IMR-90 (cell line): ENCODE data around the gene AKAP8L. TPM values are rescaled to one million over a fixed set of nuclear protein-coding genes. Genes with fewer than 3 reads are reported as not detected.

Experiments
- ATAC-seq: fragments of 200-7000 bp; cut with Tn5 transposase; 2 replicates; pipeline ENCODE4 v1.9.1; 2020; ENCODE audit warnings: low read depth, mild to moderate bottlenecking, moderate library complexity
- BruUV-seq: library from RNA; stranded (reverse); fragments of 400-500 nt; replicated peaks from 2 replicates; lab custom pipeline; 2021; lab: Mats Ljungman, UMichigan
- CTCF ChIA-PET: fragments of 300-600 bp; formaldehyde crosslinking; extraction: SDS; loops from one replicate; lab custom pipeline; 2021; ENCODE audit warnings: antibody characterized with exemption; lab: Yijun Ruan, JAX
- POLR2A ChIA-PET: fragments of 300-600 bp; sonication (Branson Sonifier 250); formaldehyde crosslinking; loops from one replicate; lab custom pipeline; 2022; ENCODE audit warnings: antibody characterized with exemption; ENCODE audit not compliant: unreplicated experiment; lab: Charles Lee
- DNase-seq: peaks from one replicate; pipeline ENCODE4 v3.0.0; 2013
- H2AFZ ChIP-seq: replicated peaks from 2 replicates; pipeline ENCODE3; 2013; ENCODE audit warnings: low read length, mild to moderate bottlenecking; ENCODE audit not compliant: poor library complexity
- H2AK5ac ChIP-seq: 2 replicates; pipeline ENCODE4 v1.6.1; 2013; ENCODE audit warnings: low read depth, low read length, inconsistent platforms
- H2AK9ac ChIP-seq: replicated peaks from 2 replicates; pipeline ENCODE3; 2013; ENCODE audit warnings: mild to moderate bottlenecking, low read depth, low read length, moderate library complexity; ENCODE audit not compliant: poor library complexity
- H2BK120ac ChIP-seq: 2 replicates; pipeline ENCODE4 v1.6.1; 2013; ENCODE audit warnings: low read depth, low read length, inconsistent platforms
- H2BK15ac ChIP-seq: 3 replicates; pipeline ENCODE4 v1.6.1; 2013; ENCODE audit warnings: low read depth, low read length, inconsistent platforms
- H2BK20ac ChIP-seq: 2 replicates; pipeline ENCODE4 v1.6.1; 2013; ENCODE audit warnings: low read depth, mild to moderate bottlenecking, inconsistent platforms, low read length, moderate library complexity
- H2BK5ac ChIP-seq: 2 replicates; pipeline ENCODE4 v1.6.1; 2013; ENCODE audit warnings: mild to moderate bottlenecking, low read depth, low read length, inconsistent platforms; ENCODE audit not compliant: poor library complexity, severe bottlenecking
- H3K14ac ChIP-seq: replicated peaks from 2 replicates; pipeline ENCODE4 v1.6.1; 2013; ENCODE audit warnings: low read depth, low read length, inconsistent platforms
- H3K18ac ChIP-seq: 2 replicates; pipeline ENCODE4 v1.6.1; 2013; ENCODE audit warnings: low read depth, low read length, control low read depth
- H3K23ac ChIP-seq: 2 replicates; pipeline ENCODE4 v1.6.1; 2013; ENCODE audit warnings: low read depth, low read length, inconsistent platforms
- H3K27ac ChIP-seq: 2 replicates; pipeline ENCODE4 v1.5.1; 2013; ENCODE audit warnings: mild to moderate bottlenecking, control low read depth, low read length; ENCODE audit not compliant: insufficient read depth
- H3K27me3 ChIP-seq: 2 replicates; pipeline ENCODE4 v1.6.1; 2013; ENCODE audit warnings: low read length; ENCODE audit not compliant: control insufficient read depth, insufficient read depth
- H3K36me3 ChIP-seq: 2 replicates; pipeline ENCODE4 v1.6.1; 2013; ENCODE audit warnings: low read length, mixed read lengths; ENCODE audit not compliant: control insufficient read depth, insufficient read depth
- H3K4ac ChIP-seq: 2 replicates; pipeline ENCODE4 v1.6.1; 2013; ENCODE audit warnings: low read depth, low read length, inconsistent platforms
- H3K4me1 ChIP-seq: 2 replicates; pipeline ENCODE4 v1.6.1; 2013; ENCODE audit warnings: low read length, mixed read lengths; ENCODE audit not compliant: control insufficient read depth, insufficient read depth
- H3K4me2 ChIP-seq: 2 replicates; pipeline ENCODE4 v1.6.1; 2013; ENCODE audit warnings: low read depth, mild to moderate bottlenecking, control low read depth, low read length, moderate library complexity
- H3K4me3 ChIP-seq: 2 replicates; pipeline ENCODE4 v1.5.1; 2013; ENCODE audit warnings: low read depth, mild to moderate bottlenecking, control low read depth, low read length, moderate library complexity; ENCODE audit not compliant: insufficient read depth
- H3K56ac ChIP-seq: 2 replicates; pipeline ENCODE4 v1.6.1; 2013; ENCODE audit warnings: low read length, inconsistent platforms; ENCODE audit not compliant: insufficient read depth; ENCODE audit errors: extremely low read depth
- H3K79me1 ChIP-seq, 2 experiments: 2 replicates each; pipeline ENCODE4 v1.6.1; 2013; ENCODE audit warnings: low read length in 2 of 2, inconsistent platforms in 1 of 2, low read depth in 1 of 2
- H3K9ac ChIP-seq: 2 replicates; pipeline ENCODE4 v1.6.1; 2013; ENCODE audit warnings: low read depth, low read length, control low read depth
- H3K9me1 ChIP-seq: 2 replicates; pipeline ENCODE4 v1.6.1; 2013; ENCODE audit warnings: low read length, inconsistent platforms; ENCODE audit not compliant: insufficient read depth
- H3K9me3 ChIP-seq: 2 replicates; pipeline ENCODE4 v1.6.1; 2013; ENCODE audit warnings: low read length; ENCODE audit not compliant: control insufficient read depth, insufficient read depth
- H4K20me1 ChIP-seq: 2 replicates; pipeline ENCODE4 v1.6.1; 2013; ENCODE audit warnings: low read length, inconsistent platforms; ENCODE audit not compliant: insufficient read depth
- H4K5ac ChIP-seq: 2 replicates; pipeline ENCODE4 v1.6.1; 2013; ENCODE audit warnings: mild to moderate bottlenecking, low read depth, low read length, control low read depth
- H4K8ac ChIP-seq, 2 experiments: 2 replicates each; pipeline ENCODE4 v1.6.1; 2013; ENCODE audit warnings: low read depth in 2 of 2, low read length in 2 of 2, control low read depth in 1 of 2, inconsistent platforms in 1 of 2
- H4K91ac ChIP-seq: 2 replicates; pipeline ENCODE4 v1.6.1; 2013; ENCODE audit warnings: low read depth, low read length, inconsistent platforms; ENCODE audit not compliant: insufficient read depth
- BHLHE40 ChIP-seq: fragments of 150-350 bp; IDR thresholded peaks from 2 replicates; pipeline ENCODE4 v1.6.1; 2016; ENCODE audit warnings: mild to moderate bottlenecking, low read depth, low read length
- CEBPB ChIP-seq: IDR thresholded peaks from 2 replicates; pipeline ENCODE4 v1.6.1; 2012; ENCODE audit warnings: low read depth, low read length, improper control_type of control experiment
- CHD1 ChIP-seq: IDR thresholded peaks from 2 replicates; pipeline ENCODE4 v1.6.1; 2012; ENCODE audit warnings: low read depth, low read length, improper control_type of control experiment
- FOS ChIP-seq: fragments of 150-350 bp; IDR thresholded peaks from 2 replicates; pipeline ENCODE4 v1.6.1; 2016; ENCODE audit warnings: low read depth, low read length
- MAFK ChIP-seq: IDR thresholded peaks from 2 replicates; pipeline ENCODE4 v1.6.1; 2012; ENCODE audit warnings: low read depth, low read length, improper control_type of control experiment
- MXI1 ChIP-seq: IDR thresholded peaks from 2 replicates; pipeline ENCODE4 v1.6.1; 2012; ENCODE audit warnings: low read depth, mild to moderate bottlenecking, low read length, moderate library complexity, borderline replicate concordance
- NFE2L2 ChIP-seq: fragments of 150-350 bp; IDR thresholded peaks from 2 replicates; pipeline ENCODE4 v1.6.1; 2016; ENCODE audit warnings: low read depth, mild to moderate bottlenecking, low read length
- POLR2A ChIP-seq: IDR thresholded peaks from 2 replicates; pipeline ENCODE4 v1.6.1; 2012; ENCODE audit warnings: mild to moderate bottlenecking, low read depth, low read length
- RAD21 ChIP-seq: IDR thresholded peaks from 2 replicates; pipeline ENCODE4 v1.6.1; 2012; ENCODE audit warnings: low read length, improper control_type of control experiment
- RCOR1 ChIP-seq: IDR thresholded peaks from 2 replicates; pipeline ENCODE4 v1.6.1; 2012; ENCODE audit warnings: mild to moderate bottlenecking, low read length, improper control_type of control experiment; ENCODE audit not compliant: insufficient replicate concordance
- RFX5 ChIP-seq: IDR thresholded peaks from 2 replicates; pipeline ENCODE4 v1.8.0; 2012; ENCODE audit warnings: low read depth, mild to moderate bottlenecking, low read length, moderate library complexity
- SMC3 ChIP-seq: fragments of 150-350 bp; IDR thresholded peaks from 2 replicates; pipeline ENCODE4 v1.6.1; 2016; ENCODE audit warnings: low read depth, mild to moderate bottlenecking, antibody characterized with exemption, low read length, moderate library complexity
- WGBS, 2 experiments: methylation state at CpG; one replicate each; pipeline versions ENCODE4 v1.1.5 to v1.1.7; 2013; ENCODE audit warnings: missing lambda C conversion rate in 2 of 2; ENCODE audit not compliant: insufficient read length in 1 of 2; ENCODE audit errors: extremely low coverage in 2 of 2; 5-methylcytosine and 5-hydroxymethylcytosine counted together
- dilution Hi-C: fragments of 300-500 bp; cut with HindIII; formaldehyde crosslinking; loops from one replicate; pipeline ENCODE4 v1.14.3; 2018; ENCODE audit warnings: low sequenced_read_pairs; ENCODE audit not compliant: unreplicated experiment
- in situ Hi-C: fragments of 300-500 bp; cut with MboI; formaldehyde crosslinking; loops from 3 replicates; pipeline ENCODE4 v1.14.3; 2019; ENCODE audit warnings: low sequenced_read_pairs, inconsistent platforms, mixed read lengths
- intact Hi-C: fragments of 100-400 bp; cut with micrococcal nuclease; formaldehyde crosslinking; loops from 2 replicates; pipeline ENCODE4 v1.10.0; 2022
- polyA plus RNA-seq, 3 experiments: library from polyadenylated mRNA; depleted of rRNA; stranded (reverse); fragments of >200 nt; gene quantifications; 2 replicates each; pipeline ENCODE4 v1.2.3, GENCODE V29; 2012; ENCODE audit warnings: low replicate concordance in 1 of 3
- total RNA-seq: library from RNA; depleted of rRNA; stranded (reverse); fragments of >200 nt; gene quantifications from 2 replicates; pipeline ENCODE4 v1.2.3, GENCODE V29; 2012
- TF ChIP-seq, protein P1 (sequence below): fragments of 150-350 bp; IDR thresholded peaks from 2 replicates; pipeline ENCODE4 v1.6.1; 2016; ENCODE audit warnings: low read depth, mild to moderate bottlenecking, low read length, moderate library complexity, borderline replicate concordance
- TF ChIP-seq, protein P2 (sequence below): conservative IDR thresholded peaks from 2 replicates; pipeline ENCODE4 v1.5.1; 2012; ENCODE audit warnings: mild to moderate bottlenecking, low read depth, low read length, improper control_type of control experiment

The AKAP8L gene
- total and polyA plus RNA-seq, 2 of the 4 experiments (the other 2 are of a cell fraction) = 43.1 to 44.6 TPM

DNA sequence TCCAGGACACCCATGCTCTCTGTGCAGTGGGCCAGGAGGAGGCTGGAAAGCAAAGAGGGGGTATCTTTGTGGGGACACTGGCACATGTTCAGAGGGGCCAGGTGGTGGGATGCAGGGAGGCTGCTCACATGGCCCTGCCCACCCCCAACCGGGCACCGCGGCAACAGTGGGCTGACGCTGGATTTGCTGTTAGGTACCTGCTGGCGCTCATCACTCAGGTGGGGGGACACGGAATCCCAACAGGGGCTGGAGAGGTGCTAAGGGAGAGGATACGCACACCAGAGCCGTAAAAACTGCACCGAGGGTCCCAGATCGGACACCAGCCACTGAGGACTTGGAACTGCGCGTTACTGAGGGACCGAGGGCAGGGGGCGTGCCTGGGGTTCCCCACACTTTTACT is 19.2 kb downstream of the AKAP8L start (continued):
- TF ChIP-seq, protein P1, sequence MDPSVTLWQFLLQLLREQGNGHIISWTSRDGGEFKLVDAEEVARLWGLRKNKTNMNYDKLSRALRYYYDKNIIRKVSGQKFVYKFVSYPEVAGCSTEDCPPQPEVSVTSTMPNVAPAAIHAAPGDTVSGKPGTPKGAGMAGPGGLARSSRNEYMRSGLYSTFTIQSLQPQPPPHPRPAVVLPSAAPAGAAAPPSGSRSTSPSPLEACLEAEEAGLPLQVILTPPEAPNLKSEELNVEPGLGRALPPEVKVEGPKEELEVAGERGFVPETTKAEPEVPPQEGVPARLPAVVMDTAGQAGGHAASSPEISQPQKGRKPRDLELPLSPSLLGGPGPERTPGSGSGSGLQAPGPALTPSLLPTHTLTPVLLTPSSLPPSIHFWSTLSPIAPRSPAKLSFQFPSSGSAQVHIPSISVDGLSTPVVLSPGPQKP = no peak
- TF ChIP-seq CHD1 = no peak
- no peak for TF ChIP-seq POLR2A
- TF ChIP-seq BHLHE40 = no peak

DNA sequence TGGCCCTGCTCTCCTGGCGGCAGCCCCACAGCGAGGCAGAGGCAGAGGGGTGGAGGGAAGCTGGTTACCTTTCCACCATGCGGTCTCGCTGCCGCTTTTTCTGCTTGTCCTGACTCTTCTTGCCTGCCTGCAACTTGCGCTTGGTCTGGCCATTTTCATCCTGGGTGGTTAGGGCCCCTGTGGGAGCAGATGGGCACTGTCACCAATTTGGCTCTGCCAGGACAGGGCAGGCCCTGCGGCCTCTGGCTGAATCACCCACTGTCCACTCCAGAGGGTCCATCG is 19.6 kb downstream of the AKAP8L start:
- Histone ChIP-seq H4K20me1 (peaks cover 81% of the 10 kb centered on the region), H2AK9ac (no peak overlapping the region), H3K9me3 (no peaks in the 10 kb centered on the region), H3K18ac (no peak overlapping the region), H4K5ac (no peak overlapping the region), H3K79me1 (peaks cover 6 to 73% of the 10 kb centered on the region in 2 experiments), H4K8ac (no peak overlapping the region), H2AFZ (no peak overlapping the region), H3K4ac (no peak overlapping the region), H3K4me3 (no peak overlapping the region), H3K4me2 (no peak overlapping the region), H2BK20ac (no peak overlapping the region), H3K9ac (no peak overlapping the region), H2BK120ac (no peak overlapping the region), H2BK15ac (no peak overlapping the region), H3K9me1 (peaks cover 6% of the 10 kb centered on the region; the same call in 1 of the 2 replicates), H3K56ac (no peak overlapping the region), H3K27me3 (no peaks in the 10 kb centered on the region), H3K14ac (no peak overlapping the region), H2AK5ac (no peak overlapping the region), H3K4me1 (no peaks in the 10 kb centered on the region; the same call in 1 of the 2 replicates), H3K27ac (no peak overlapping the region), H2BK5ac (no peak overlapping the region), H3K23ac (no peak overlapping the region), H3K36me3 (peaks cover 81% of the 10 kb centered on the region), H4K91ac (no peak overlapping the region)
- CTCF ChIA-PET = no interaction called here
- dilution Hi-C loops = no loop called here
- BruUV-seq = no TSS peak
- ATAC-seq (no peak), DNase-seq (no peak)
- intact Hi-C loops = no loop called here
- WGBS, 2 experiments = 100% methylated on average over 5 of the region's 8 CpGs; no CpG with 5 or more reads in 1 of the 2 experiments
- POLR2A ChIA-PET = no interaction called here
- TF ChIP-seq RFX5 (no peak), RAD21 (no peak), MXI1 (no peak), CEBPB (no peak), NFE2L2 (no peak), MAFK (no peak), POLR2A (no peak), FOS (no peak), CHD1 (no peak), RCOR1 (no peak), SMC3 (no peak)
- TF ChIP-seq, protein P2, sequence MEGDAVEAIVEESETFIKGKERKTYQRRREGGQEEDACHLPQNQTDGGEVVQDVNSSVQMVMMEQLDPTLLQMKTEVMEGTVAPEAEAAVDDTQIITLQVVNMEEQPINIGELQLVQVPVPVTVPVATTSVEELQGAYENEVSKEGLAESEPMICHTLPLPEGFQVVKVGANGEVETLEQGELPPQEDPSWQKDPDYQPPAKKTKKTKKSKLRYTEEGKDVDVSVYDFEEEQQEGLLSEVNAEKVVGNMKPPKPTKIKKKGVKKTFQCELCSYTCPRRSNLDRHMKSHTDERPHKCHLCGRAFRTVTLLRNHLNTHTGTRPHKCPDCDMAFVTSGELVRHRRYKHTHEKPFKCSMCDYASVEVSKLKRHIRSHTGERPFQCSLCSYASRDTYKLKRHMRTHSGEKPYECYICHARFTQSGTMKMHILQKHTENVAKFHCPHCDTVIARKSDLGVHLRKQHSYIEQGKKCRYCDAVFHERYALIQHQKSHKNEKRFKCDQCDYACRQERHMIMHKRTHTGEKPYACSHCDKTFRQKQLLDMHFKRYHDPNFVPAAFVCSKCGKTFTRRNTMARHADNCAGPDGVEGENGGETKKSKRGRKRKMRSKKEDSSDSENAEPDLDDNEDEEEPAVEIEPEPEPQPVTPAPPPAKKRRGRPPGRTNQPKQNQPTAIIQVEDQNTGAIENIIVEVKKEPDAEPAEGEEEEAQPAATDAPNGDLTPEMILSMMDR = no peak
- TF ChIP-seq, protein P1 = no peak
- in situ Hi-C loops = no loop called here
